NCI-H1092 (cell line): Measurements from ENCODE around the gene EFHC2.

ENCODE experiments used
- DNase-seq: peaks from one replicate; lab custom pipeline; 2025; lab: John Stamatoyannopoulos, UW

EFHC2 gene, protein sequence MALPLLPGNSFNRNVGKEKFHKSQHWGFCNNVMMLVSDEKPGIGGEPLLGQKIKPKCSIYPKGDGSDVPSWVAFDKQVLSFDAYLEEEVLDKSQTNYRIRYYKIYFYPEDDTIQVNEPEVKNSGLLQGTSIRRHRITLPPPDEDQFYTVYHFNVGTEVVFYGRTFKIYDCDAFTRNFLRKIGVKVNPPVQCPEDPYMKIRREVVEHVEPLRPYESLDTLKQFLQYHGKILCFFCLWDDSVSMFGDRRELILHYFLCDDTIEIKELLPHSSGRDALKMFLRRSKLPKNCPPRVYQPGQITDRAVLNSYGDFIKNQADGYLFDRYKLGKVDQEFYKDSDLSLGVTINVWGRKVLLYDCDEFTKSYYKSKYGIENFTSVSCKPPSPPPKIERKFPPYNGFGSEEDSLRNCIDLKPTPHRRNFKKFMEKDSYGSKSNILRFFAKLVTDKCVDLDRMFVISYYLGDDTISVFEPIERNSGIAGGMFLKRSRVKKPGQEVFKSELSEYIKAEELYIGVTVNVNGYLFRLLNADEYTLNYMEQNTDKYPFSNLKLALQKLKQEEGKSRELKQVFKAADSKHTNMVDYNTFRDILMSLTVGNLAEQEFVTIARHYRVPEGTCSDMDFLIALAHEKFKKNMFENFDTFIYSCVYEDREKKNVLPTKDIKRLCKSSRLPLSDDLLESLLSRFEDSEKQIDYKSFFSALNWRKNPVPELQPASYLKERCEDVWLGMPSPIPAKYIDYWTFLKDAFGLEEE

DNA sequence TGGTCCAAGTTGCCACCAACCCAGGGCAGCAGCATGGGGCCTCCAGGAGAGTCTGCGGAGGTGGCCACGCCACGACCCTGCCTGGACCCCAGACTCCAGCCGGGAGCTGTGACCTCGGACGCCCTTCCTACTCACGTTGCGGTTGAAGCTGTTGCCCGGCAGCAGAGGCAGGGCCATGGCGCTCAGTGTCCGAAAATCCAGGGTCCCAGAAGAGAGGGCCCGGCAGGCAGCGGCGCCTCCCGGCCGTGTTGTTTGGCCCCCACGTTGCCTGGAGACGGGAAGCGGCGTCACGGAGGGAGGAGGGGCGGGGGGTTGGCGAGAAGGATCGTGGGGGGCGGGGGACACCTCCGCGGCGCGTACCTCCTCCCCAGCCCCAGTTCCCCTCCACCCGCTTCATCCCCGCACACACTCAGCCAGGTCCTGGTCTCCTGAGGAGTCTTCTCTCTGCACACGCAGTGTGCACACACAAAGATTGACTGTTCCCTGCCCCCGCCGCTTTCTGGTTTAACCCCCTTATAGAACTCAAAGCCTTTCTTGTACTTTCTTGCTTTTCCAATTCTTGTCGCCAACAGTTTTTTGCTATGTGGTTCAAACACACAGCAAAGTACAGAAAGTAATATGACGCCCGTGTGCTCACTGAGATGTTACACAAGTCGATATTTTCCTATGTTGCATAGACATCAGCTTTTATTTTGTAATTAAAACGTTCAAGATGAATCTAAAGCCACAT, at the start of gene EFHC2:
EFHC2 (minus strand) TSS at position 261 of the 730 bp plus-strand sequence; CDS start at position 177, 84 bp downstream.
- DNase-seq, result no peak

DNA sequence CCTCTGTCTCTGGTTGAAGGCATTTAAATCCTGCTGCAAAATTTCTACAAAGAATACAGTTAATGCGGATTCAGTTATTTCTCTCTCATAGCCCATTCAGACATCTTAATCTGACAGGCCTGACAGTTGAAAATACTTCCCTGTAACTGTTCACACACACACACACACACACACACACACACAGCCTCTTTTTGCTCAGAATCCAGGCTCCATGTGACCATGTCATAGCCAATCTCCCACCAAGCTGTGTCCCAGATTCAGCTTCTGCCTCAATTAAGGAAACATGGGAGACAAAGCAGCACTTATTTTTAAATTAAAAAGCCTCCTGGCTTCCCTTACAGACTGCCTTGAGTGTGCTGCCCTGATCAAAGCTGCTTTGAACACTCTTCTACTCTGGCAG, 49.3 kb upstream of the EFHC2 start:
- DNase-seq, result no peak

DNA sequence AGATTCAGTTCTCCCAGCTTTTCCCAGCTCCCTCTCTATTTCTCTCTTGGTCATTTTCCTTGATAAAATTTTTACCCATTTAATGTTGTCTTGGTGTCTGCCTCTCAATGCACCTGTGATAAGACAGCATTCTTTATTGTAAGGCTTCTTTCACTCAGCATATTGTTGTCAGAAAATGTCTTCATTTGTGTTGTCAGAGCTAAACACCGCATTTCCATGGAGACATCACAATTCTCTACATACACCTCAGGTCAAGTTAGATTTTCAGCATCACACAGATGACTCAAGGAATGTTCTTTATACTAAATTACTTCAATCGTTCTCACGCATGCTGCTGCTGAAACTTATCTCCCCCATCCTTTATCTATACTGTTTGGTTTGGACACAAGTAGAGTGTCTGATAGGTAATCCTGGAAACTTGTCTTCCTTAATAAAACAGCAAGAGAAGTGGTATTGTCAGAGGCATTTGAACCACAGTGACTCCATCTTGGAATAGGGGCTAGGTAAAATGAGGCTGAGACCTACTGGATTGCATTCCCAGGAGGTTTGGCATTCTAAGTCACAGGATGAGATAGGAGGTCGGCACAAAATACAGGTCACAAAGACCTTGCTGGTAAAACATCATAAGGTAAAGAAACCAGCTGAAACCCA, 41.3 kb upstream of the EFHC2 start:
- no peak for DNase-seq

DNA sequence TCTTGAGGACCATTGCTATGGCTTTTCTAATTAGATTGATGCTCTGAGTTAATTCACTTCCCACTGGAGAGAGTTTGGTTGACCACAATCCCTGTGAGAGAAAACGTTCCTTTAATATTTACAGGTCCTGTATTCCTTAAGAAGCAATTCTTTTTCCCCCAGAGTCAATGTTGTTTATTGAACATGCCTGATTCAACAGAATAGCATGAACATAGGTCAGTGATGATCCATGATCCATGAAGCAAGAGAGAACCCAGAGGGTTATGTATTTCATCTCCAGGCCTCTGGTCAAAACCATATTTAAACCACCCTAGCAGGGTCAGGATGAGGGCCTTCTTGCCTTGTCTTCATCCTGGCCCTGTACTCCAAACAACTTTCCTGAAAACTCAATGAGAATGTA, 39.4 kb upstream of the EFHC2 start:
- DNase-seq, result no peak

DNA sequence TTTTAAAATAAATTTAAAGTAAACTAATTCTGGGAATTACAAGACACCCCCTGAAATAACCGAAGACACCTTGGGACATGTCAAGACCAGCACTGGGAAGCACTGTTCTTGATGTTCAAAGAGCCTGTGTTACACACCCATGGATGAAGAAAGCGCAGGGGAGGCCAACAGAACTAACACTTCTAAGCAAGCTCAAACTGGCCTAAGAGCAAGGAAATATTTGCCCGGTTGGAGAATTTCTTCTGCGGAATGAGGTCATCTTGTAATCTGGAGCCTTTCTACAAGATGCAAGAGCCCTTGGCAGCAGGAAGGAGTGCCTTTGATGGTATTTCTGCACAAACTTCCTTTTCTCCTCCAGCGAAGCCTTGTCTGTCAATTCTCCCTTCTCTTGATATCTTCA, 9.3 kb upstream of the EFHC2 start:
- no peak for DNase-seq

DNA sequence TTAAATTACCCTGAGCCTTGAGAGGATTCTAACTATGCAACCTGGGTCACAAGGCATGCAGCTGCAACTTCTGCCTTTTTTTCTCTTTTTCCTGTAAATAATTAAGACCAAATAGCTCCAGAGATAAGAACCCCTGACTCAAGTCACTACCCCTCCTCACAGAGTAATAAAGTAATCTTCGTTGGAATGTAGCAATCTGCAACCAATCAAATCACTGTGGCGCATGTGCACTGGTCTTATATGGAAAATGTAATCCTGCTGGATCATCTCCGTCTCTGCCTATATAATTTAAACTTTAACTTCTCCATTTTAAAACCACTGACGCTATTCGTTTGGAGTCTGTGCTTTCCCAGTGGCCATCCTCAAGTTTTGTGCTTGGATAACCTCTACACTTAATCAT, 6.1 kb upstream of the EFHC2 start:
- DNase-seq, result no peak

DNA sequence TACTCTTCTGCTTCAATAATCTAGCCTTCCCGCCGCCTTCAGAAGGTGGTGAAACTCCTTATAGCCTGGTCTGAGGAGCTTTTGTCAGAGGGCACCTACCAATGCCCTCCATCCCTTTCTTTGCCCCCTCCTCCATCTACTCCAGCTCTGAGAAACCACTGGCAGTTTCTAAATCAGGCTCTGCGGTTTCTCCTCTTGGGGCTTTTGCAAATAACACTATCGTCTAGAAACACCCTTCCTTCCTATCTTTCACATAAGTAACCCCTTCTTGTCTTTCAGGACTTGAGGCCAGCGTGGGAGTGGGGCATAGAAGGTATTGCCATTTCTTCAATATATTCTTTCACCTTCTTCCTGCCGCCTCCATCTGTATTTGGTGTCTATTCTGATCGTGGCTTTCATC, 1.2 kb upstream of the EFHC2 start:
- no peak for DNase-seq

DNA sequence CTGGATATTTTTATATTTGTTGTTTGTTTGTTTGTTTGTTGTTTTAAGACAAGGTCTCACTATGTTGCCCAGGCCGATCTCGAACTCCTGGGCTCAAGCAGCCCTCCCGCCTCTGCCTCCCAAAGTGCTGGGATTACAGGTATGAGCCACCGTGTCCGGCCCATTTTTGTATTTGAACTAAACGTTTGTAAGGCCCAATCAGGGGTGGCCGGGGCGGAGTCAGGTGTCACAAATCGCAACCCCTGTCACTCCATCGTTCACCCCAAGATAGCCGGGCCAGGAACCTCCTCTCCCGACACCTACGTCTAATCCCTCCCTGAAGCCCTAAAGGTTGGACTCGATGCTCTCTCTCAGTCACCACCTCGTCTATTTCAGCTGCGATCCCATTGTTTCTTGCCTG, 722 bp upstream of the EFHC2 start:
- DNase-seq, result no peak

DNA sequence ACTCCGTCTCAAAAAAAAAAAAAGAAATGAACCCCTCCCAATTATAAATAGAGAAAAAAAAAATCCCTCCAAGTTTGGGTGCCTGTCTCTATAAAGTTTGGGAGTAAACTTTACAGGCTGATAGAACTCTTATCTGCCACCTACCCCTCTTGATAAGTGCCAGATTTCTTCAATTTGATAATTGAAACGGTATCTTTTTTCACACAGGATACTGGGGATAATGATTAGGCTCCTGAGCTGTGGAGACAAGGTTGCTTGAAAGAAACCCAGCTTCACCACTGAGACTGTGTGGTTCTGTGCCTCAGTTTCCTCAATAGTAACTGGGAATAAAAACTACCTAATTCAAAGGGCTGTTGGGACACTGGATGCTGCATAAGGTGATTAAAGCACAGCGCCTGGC, 606 bp downstream of the EFHC2 start:
- DNase-seq, result no peak

DNA sequence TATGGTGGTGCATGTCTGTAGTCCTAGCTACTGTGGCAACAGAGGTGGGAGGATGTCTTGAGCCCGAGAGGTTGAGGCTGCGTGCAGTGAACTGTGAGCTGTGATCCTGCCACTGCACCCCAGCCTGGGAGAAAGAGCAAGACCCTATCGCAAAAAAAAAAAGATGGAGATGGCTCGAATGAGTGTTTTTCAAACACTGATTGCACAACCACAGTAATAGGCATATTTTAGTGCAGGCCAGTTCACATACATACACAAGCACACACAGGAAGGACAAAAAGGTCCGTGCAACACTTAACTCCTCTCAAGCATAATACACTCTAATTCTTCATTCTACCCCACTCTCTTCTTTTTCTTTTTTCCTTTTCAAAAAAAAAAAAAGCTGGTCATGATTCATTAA, 5.1 kb downstream of the EFHC2 start:
- DNase-seq, result no peak

DNA sequence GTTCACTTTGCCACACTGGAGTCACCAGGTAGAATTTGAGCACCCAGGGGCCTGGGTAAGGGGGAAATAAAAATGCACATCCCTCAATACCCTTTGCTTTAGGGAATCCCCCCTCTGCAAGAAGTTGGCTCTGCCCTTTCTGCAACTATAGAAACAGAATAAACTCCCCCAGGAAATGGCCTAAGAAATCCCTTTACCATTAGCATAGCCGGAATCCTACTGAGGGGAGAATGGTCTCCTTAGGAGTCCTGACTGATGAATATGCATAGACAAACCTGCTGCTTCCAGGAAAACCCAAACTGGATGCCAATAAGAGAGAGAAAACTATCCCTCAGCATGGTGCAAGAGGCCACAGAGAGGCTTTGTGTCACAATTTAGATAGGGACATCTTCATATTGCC, 11.0 kb downstream of the EFHC2 start:
- DNase-seq, result no peak

DNA sequence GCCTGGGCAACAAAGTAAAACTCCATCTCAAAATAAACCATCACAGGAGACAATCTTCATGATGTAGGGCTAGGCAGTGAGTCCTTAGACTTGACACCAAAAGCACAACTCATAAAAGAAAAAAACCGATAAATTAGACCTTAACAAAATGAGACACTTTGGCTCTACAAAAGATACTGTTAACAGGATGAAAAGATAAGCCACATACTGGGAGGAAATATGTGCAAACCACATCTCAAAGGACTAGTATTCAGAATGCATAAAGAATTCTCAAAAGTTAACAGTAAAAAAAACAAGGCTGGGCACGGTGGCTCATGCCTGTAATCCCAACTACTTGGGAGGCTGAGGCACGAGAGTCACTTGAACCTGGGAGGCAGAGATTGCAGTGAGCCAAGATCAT, 13.2 kb downstream of the EFHC2 start:
- no peak for DNase-seq

DNA sequence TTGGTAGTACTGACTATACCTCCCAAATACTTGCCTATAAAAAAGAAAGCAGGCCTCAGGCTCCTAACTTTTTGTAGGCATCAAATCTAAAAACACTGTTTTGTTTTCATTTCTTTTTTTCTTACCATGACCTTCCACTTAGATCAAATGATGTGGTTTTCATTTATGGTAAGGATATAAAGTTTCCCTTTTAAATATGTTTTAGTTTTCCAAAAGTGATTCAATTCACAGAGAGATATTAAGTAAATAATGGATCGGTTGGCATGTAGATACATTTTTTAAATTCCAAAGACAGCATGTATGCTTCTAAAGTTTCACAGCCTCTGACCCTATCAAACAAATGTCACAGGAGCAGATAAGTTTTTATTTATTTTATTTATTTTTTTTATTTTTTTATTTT, 23.9 kb downstream of the EFHC2 start:
- DNase-seq, result no peak

DNA sequence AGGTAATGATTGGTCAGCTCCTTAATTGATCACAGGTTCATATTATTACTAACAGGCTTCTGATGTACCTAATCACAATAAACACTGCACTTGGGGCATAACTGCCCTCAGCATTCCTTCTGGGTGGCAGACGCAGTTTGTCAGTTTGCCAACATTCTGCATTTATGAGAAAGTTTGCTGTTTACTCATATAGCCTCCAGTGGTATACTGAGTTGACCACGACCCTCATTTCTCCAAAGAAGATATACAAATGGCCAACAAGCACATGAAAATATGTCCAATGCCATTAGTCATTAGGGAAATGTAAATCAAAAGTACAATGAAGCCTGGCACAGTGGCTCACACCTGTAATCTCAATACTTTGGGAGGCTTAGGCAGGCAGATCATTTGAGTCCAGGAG, 26.3 kb downstream of the EFHC2 start:
- DNase-seq, result no peak

DNA sequence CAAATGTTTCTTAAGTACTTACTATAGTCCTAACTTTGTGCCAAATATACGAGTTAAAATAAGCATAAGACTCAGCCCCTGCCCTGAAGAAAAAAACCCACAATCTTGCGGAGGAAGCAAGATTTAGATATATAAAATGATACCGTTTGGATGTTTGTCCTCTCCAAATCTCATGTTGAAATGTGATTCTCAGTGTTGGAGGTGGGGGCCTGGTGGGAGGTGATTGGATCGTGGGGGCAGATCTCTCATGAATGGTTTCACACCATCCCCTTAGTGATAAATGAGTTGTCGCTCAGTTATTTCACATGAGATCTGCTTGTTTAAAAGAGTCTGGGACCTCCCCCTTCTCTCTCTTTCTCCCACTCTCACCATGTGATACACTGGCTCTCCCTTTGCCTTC, 28.7 kb downstream of the EFHC2 start:
- no peak for DNase-seq

DNA sequence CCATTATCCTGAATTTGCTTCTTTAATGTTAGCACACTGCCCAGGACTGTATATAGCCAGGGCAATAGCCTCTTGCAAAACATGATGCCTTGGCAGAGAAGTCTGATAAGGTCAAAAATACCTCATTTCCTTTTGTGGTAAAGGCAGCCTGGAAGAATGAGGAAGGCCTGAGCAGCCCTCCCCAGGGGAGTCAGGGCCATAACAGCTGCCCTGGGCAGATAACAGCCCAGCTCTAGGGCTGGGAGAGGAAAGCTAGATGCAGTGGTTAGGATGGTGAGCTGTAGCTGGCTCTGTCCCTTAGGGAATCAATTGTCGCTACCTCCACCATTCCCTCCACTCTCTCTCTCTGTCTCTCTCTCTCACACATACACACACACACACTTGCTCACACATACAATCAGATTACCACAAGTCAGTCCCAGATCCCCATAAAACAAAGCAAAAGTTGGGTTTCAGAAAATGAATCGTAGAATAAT, 29.2 kb downstream of the EFHC2 start:
- no peak for DNase-seq

DNA sequence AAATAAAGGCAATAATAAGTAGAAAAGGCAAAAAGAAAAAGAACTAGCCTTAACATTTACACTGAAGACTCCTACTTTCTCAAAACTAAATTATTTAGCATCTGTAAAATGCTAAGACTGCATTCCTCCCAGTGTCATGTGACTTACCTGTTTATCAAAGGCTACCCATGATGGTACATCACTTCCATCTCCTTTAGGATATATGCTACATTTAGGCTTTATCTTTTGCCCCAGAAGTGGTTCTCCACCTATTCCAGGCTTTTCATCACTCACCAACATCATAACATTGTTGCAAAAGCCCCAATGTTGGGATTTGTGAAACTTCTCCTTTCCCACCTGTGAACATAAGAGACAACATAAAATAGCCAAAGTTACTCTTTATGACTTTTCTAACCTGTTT, 31.1 kb downstream of the EFHC2 start:
- no peak for DNase-seq

DNA sequence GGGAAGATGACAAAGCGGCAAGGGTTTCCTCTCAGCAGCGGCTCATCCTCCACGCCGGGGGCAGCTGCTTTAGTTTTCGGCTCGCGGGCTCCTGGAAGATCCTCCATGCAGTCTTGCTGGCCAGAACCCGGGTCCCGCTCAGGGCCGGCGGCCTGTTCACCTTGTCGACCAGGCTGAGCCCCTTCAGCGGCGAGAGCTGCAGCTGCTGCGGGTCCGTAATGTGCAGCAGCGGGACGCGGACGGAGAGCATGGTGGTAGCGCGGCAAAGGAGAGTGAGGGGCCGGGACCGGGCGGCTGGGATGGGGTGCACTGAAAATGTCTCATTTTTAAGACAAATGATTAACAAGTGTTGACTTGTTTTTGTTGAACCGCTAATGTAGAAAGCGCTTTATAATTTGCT, 33.2 kb downstream of the EFHC2 start:
- no peak for DNase-seq

DNA sequence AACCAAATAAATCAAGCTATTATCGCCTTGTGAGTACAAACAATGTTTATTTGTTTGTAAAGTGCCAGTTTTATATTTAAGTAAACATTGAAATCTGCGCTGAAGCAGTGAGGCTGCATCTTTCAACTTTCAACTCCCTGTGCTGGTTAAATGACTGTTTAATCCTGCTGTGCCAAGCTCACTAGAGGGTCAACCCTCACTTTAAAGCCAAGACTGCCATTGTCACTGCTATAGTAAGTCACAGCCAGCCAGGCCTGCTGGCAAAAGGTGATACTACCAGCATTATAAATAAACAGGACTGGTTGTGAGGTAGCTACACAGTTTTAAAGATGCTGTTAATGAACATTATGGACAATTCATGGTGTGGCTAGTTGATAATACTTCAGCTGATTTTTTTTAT, 34.6 kb downstream of the EFHC2 start:
- DNase-seq, result no peak

DNA sequence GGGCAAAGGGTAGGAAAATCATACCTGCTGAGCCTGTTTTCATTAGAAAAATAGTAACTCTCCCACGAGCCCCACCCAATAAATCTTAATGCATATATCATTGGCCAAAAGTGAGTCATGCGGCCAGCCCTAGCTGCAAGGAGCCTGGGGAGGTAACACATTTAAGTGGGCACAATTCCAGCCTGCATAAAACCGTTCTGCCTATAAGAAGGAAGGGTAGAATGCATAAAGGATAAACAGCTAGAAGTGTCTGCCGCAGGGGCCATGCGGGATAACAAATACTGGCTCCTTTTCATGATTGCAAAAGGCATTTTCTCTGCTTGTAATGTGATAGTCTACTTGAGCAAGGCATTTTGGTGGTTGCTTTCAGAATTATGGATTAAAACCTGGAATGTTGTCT, 37.1 kb downstream of the EFHC2 start:
- peak; percentile 4 for DNase-seq

DNA sequence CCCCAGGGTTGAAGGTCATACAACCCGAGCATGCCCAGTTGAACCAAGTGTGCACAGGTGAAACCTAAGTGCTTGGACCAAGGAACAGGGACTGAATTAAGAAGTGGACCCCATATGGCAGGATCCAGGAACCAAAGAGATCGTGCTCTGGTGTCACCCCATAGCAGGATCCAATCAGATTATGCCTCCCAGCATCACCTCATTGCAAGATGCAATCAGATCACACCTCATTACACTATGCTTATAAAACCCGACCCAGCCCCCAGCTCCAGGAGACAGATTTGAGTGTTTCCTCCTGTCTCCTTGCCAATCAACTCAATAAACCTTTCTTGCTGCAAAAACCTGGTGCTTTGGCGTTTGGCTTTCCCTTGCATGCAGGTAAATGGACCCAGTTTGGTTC, 37.6 kb downstream of the EFHC2 start:
- no peak for DNase-seq

DNA sequence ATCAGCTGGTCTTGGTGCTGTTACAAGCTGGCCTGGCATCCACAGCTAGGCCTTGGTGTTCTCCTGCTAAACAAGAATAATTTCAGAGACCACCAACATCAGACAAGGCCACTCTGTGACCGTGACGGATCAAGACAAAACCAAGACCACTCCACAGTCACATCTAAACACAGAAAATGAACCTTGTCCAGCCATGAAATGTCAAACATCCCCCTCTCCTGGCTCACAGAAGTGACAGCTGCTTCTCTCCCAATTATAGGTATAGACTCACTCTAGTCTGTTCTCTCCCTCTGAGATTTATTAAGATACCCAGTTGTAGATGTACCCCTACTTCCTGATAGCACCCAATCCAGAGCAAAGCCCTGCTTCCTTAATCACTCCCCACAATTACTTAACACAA, 40.4 kb downstream of the EFHC2 start:
- no peak for DNase-seq
